Stimulated activated CD4-positive, alpha-beta T cell treated with anti-CD3 and anti-CD28 coated beads, TNF-alpha, amount 100 ng/mL, for 48 hours (primary cell): ENCODE data around the gene OSTN.
"Not testable (repeated sequence)": the region's sequence is repeated elsewhere in the genome, so short reads cannot be mapped to it uniquely, and the experiment has no call there.

Experiments used
- DNase-seq, 3 donors: peaks; one replicate each; pipeline ENCODE4 v3.0.0-alpha.2; 2020; ENCODE audit warnings: low read depth in 3 of 3

The OSTN gene

GRCh38 chr3:191235331-191236314 is 36.6 kb downstream of the OSTN start:
- DNase-seq = no peak

DNA sequence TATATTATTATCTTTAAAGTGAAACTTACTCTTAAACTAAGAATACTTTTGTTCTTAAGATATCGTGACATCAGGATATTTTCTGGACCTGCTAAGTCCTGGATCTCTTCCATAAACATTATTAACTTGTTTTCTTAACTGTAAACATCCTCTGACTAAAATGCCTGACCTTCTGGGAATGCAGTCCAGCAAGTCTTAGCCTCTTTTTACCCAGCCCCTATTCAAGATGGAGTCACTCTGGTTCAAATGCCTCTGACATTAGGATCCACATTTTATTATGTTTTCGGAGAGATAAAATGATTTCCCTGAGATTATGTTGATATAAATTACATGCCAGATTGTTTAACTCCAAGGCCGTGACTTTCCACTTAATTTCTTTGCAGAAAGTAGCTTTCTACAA is 37.6 kb downstream of the OSTN start:
- DNase-seq = no peak

DNA sequence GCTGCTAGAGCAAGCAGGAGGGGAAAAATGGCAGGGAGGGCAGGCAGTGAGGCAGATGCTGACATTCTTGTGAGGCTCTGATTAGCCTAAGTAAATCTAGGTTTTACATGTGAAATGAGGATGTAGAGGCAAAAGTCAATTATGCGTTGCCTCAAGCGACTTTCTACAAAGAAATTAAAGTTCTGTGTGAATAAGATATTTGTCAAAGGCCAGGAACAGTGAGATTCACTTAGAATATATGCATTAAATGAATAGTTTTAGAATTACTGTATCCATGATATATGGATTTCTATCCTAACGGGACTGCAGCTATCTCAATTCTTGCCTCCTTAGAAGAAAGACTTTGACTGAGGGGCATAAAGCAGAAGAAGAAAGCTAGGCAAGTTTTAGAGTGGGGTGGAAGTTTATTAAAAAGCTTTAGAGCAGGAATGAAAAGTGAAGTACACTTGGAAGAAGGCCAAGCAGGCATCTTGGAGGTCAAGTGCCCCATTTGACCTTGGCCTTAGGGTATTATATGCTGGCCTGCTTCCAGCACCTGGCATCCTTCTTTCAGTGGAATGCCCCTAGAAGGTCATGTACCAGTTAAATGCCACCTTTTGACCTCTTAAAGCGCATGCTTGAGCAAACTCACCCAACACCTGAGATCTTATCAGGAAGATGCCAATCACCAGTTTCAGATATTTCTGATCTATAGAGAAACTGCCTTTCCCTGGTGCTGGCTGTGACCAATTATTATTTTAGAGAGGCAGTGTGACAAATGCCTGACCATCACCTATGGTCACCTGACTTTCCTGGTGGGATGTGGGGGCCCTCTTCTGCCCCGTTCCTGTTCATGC is 38.2 kb downstream of the OSTN start:
- no peak for DNase-seq

GRCh38 chr3:191238321-191238817 is 39.3 kb downstream of the OSTN start:
- DNase-seq = no peak

- no peak for DNase-seq
Observed at GRCh38 chr3:191239407-191240031, 40.5 kb downstream of the OSTN start.

- DNase-seq = no peak
Observed at GRCh38 chr3:191240486-191240885, 41.4 kb downstream of the OSTN start.

DNA sequence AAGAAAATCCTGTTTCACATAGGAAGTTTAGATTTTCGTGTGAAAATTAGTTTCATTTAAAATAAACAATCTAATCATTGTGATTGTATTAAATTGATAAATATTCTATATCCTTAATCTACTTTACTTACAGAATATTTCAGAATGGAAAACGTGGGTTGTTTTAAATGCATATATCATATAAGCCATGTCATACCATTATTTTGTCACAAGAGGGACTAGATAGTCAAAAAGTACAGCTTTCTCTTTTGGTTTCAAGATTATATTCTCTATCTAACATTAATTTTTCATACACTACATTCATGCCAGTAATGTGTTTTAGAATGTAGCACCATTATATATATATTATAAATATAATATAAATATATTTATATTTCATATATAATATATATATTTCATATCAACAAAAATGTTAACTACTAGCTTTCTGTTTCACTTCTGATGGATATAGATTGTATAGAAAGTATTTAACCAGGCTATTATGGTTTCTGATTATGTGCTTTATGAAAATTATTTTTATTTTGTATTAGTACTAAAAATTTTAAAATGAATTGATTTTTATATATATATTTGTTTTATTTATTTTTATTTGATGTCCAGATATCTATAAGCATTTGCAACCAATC is 45.3 kb downstream of the OSTN start:
- no peak for DNase-seq

GRCh38 chr3:191246034-191246433 is 47.0 kb downstream of the OSTN start:
- not testable (repeated sequence) for DNase-seq

DNA sequence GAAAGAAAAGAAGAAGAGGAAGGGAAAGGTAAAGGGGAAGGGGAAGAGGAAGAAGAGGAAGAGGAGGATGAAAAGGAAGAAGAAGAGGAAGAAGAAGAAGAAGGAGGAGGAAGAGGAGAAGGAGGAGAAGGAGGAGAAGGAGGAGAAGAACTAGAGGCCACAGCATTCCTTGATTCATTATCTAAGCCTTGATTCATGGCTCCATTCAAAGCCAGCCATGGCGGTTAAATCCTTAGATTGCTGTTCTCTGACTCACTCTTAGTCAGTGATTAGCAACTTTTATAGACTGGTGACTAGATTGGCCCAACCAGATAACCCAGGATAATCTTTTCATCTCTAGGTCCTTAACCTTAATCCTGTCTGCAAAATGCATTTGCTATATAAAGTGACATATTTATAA is 47.6 kb downstream of the OSTN start:
- DNase-seq = no peak

DNA sequence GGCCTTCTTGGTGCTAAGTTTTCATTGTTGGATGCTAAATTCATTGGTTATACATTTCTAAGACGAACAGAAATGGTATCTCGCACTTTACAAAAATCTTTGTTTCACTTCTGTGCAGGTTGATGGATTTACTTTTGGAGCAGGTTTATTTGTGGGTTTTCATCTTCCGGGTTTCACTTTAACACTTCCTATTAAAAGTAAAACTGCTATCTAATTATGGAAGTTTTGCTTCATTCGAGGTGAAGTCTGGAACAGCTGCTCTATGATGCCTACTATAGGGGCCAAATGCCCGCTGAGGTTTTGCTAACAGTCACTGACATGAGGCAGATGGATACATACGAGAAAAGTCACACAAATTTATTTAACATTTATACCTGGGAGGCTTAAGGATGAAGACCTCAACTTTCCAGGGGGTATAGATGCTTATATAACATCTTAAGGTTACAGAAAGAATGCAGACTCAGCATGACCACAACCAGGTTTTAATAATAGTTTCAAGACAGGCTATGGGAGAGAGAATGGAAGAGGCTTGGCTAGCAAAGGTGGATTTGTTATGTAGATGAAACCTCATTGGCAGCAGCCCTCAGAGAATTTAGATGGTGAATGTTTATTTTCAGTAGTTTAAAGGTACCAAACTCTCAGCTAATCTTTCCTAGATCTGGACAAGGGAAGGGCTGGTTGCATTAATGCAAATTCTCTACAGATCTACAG is 54.2 kb downstream of the OSTN start:
- DNase-seq = no peak

DNA sequence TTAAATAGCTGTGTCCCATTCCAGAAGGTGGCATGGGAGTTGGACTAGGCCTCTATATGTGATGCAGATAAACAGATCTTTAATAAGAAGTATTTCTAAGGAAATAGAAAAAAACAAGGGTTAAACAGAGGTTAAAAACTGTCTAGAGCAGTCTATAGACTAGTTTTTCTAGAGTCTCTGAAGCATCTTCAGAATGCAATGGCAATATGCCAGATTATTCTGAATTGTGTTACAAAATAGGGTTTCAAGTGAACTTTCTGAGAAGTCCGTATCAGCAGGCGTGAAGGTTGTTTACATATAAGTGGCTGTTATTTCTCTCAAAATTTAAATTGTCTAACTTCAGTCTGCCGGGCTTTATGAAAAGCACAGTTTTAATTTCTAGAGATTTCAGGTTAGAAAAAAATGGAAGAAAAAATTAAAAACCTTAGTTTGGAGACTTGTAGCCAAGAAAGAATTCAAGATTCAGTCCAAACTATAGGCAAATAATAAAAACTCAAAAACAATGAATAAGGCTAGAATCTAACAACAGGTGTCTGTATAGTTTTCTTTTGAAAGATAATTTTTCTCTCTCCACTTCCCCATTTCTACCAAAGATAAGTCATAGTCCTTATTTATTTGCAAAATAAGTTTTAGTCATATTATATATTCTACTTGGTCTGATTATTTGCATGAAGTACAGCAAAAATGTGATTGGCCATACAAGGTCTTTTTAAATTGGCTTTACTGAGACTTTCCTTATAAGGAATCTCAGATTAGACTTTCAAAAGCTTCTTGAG is 55.2 kb downstream of the OSTN start:
- DNase-seq = no peak

DNA sequence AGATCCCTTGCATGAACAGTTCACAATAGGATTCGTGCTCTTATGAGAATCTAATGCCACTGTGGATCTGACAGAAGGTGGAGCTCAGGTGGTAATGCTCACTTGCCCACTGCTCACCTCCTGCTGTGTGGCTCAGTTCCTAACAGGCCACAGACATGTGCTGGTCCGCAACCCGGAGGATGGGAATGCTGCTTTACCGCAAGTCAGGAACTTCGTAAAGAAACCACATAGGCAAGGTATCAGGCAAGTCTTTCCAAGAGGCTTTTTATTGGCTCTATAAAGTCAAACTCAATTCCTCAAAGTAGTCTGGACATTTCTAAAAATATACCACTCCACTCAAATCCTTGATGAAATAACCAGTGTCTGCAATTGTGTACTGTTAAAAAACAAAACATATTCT is 56.1 kb downstream of the OSTN start:
- no peak for DNase-seq

DNA sequence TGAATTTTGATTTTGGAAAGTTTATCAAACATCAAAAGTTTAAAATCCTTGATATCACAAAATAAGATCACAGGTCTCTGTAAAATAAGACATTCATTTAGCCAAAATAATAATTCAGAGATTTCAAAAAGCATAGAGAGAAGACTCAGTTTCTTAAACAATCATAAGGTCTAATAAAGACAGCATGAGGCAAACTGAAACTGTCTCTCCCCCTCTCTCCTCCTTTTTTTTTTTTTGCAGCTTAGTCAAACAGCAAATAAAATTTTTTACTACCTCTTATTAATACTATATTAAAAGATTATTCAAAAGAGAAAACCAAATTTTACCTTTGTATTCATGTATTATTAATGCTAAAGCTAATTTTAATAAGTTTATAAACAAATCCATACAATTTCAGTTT is 57.4 kb downstream of the OSTN start:
- DNase-seq = no peak

DNA sequence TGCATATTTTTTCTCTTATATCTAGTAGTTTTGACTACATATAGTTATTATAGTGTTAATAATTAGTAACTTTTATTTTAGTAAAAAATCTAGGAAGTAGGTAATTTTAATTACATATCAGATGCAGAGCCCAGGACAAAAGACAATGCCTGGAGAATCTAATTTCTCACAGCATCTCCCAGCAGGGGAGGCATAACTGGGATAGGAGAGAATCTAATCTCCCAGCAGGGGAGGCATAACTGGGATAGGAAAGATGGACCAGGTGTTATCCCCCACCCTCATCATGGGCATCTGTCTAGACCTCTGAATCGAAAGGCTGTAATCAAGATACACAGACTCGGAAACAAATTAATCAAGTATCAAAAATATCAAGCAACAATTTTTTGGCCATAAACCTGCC is 58.2 kb downstream of the OSTN start:
- DNase-seq = no peak

GRCh38 chr3:191259486-191259885 is 60.4 kb downstream of the OSTN start:
- no peak for DNase-seq

GRCh38 chr3:191260431-191261303 is 61.6 kb downstream of the OSTN start:
- no peak for DNase-seq

- no peak for DNase-seq
Observed at GRCh38 chr3:191261304-191261638, 62.2 kb downstream of the OSTN start.

DNA sequence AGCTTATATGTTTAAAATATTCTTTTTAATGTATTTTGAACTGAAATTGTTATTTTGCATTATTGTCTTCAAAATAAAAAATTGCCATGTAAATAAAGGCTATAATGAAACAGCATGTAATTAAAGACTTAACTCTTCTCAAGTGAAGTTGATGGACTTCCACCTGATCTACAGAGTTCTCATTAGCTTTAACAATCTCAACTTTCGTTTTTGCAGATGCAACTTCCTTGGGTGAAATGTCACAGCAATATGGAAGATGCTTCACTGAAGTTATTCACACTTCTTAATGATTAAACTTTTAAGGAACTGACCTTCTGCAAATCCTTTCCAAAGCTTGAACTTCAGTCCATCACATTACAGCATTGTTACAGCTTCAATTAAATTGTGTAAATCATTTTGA is 63.6 kb downstream of the OSTN start:
- DNase-seq = no peak

- DNase-seq = no peak
Observed at GRCh38 chr3:191263365-191263764, 64.3 kb downstream of the OSTN start.
